CD14-positive monocyte (primary cell): ENCODE data around the gene KIF3C. TPM values are rescaled to one million over a fixed set of nuclear protein-coding genes. Genes with fewer than 3 reads are reported as not detected.

Experiments used
- DNase-seq, 3 donors: peaks; one replicate each; pipeline ENCODE4 v3.0.0-alpha.2; 2011 to 2022
- H2AFZ ChIP-seq: 2 replicates; pipeline ENCODE4 v1.6.0; 2012; ENCODE audit warnings: mild to moderate bottlenecking, low read depth, low read length, inconsistent platforms; ENCODE audit not compliant: insufficient read depth, poor library complexity, severe bottlenecking
- H3K27ac ChIP-seq, 2 donors: 1 replicate in 1 of 2; 2 replicates in 1 of 2; pipeline ENCODE4 v1.5.1; 2012 to 2013; ENCODE audit warnings: low read length in 2 of 2, control low read depth in 1 of 2, inconsistent platforms in 1 of 2, low read depth in 1 of 2, mild to moderate bottlenecking in 1 of 2
- H3K27me3 ChIP-seq, 2 donors: one replicate each; pipeline versions ENCODE4 v1.6.0 to v1.6.1; 2011 to 2013; ENCODE audit warnings: low read length in 2 of 2; ENCODE audit not compliant: control insufficient read depth in 2 of 2, insufficient read depth in 2 of 2
- H3K36me3 ChIP-seq, 2 donors: replicated peaks in 1 of 2; 1 replicate in 1 of 2; 2 replicates in 1 of 2; pipeline versions ENCODE4 v1.5.1 to v1.6.1; 2012 to 2013; ENCODE audit warnings: low read length in 2 of 2, control low read depth in 1 of 2, inconsistent platforms in 1 of 2, mild to moderate bottlenecking in 1 of 2; ENCODE audit not compliant: insufficient read depth in 2 of 2, control insufficient read depth in 1 of 2
- H3K4me1 ChIP-seq, 2 donors: 1 replicate in 1 of 2; 2 replicates in 1 of 2; pipeline versions ENCODE4 v1.5.1 to v1.6.1; 2012 to 2013; ENCODE audit warnings: low read length in 2 of 2, control low read depth in 1 of 2, inconsistent platforms in 1 of 2, mild to moderate bottlenecking in 1 of 2, moderate library complexity in 1 of 2; ENCODE audit not compliant: insufficient read depth in 2 of 2, control insufficient read depth in 1 of 2
- H3K4me2 ChIP-seq: replicated peaks from 2 replicates; pipeline ENCODE3; 2012; ENCODE audit warnings: low read length, moderate library complexity, mild to moderate bottlenecking; ENCODE audit not compliant: poor library complexity, severe bottlenecking; ENCODE audit errors: extremely low read depth
- H3K4me3 ChIP-seq, 3 experiments: fragments of 200-600 bp in 1 of 3; sonication (generic) in 1 of 3; replicated peaks in 1 of 3; 1 replicate in 2 of 3; 2 replicates in 1 of 3; pipeline ENCODE4 v1.5.1; 2011 to 2013; ENCODE audit warnings: low read length in 3 of 3, mild to moderate bottlenecking in 3 of 3, control low read depth in 2 of 3, low read depth in 2 of 3, inconsistent platforms in 1 of 3, moderate library complexity in 1 of 3
- H3K79me2 ChIP-seq: 2 replicates; pipeline ENCODE4 v1.6.0; 2012; ENCODE audit warnings: mild to moderate bottlenecking, control low read depth, inconsistent platforms, low read length, moderate library complexity; ENCODE audit not compliant: insufficient read depth
- H3K9ac ChIP-seq: 2 replicates; pipeline ENCODE4 v1.6.0; 2017; ENCODE audit warnings: low read length, mild to moderate bottlenecking; ENCODE audit not compliant: insufficient read depth, poor library complexity, severe bottlenecking
- H3K9me3 ChIP-seq, 2 donors: replicated peaks in 1 of 2; 1 replicate in 1 of 2; 2 replicates in 1 of 2; pipeline versions ENCODE4 v1.5.1 to v1.6.1; 2012 to 2013; ENCODE audit warnings: low read length in 2 of 2, control low read depth in 1 of 2; ENCODE audit not compliant: control insufficient read depth in 1 of 2, insufficient read depth in 1 of 2
- H4K20me1 ChIP-seq: 2 replicates; pipeline ENCODE4 v1.6.0; 2012; ENCODE audit warnings: mild to moderate bottlenecking, low read length, control low read depth, moderate library complexity; ENCODE audit not compliant: insufficient read depth
- H3K27ac Mint-ChIP-seq, 7 donors: one replicate each; pipeline ENCODE4 v1.8.0; 2020; ENCODE audit warnings: mild to moderate bottlenecking in 7 of 7, mixed read lengths in 7 of 7, moderate library complexity in 6 of 7, inconsistent platforms in 2 of 7
- H3K27me3 Mint-ChIP-seq, 3 donors: one replicate each; pipeline ENCODE4 v1.8.0; 2021 to 2022; ENCODE audit warnings: low read depth in 3 of 3, mild to moderate bottlenecking in 3 of 3, mixed read lengths in 3 of 3, moderate library complexity in 3 of 3, inconsistent platforms in 1 of 3
- H3K36me3 Mint-ChIP-seq, 2 donors: one replicate each; pipeline ENCODE4 v1.8.0; 2020; ENCODE audit warnings: mixed read lengths in 2 of 2, inconsistent platforms in 1 of 2, mild to moderate bottlenecking in 1 of 2
- H3K4me1 Mint-ChIP-seq: one replicate; pipeline ENCODE4 v1.8.0; 2020; ENCODE audit warnings: mild to moderate bottlenecking, mixed read lengths
- H3K4me3 Mint-ChIP-seq, 2 donors: one replicate each; pipeline ENCODE4 v1.8.0; 2020; ENCODE audit warnings: mild to moderate bottlenecking in 2 of 2, mixed read lengths in 2 of 2, moderate library complexity in 1 of 2
- H3K9me3 Mint-ChIP-seq, 7 donors: one replicate each; pipeline ENCODE4 v1.8.0; 2020 to 2022; ENCODE audit warnings: mixed read lengths in 7 of 7, mild to moderate bottlenecking in 6 of 7, moderate library complexity in 6 of 7, inconsistent platforms in 2 of 7
- WGBS: methylation state at CpG from one replicate; pipeline ENCODE4 v1.1.5; 2013; ENCODE audit warnings: missing lambda C conversion rate; ENCODE audit not compliant: insufficient coverage; 5-methylcytosine and 5-hydroxymethylcytosine counted together
- intact Hi-C, 2 donors: fragments of 100-400 bp; cut with micrococcal nuclease; formaldehyde crosslinking; loops; one replicate each; pipeline versions ENCODE4 v1.15.0 to v1.15.1; 2023
- polyA plus RNA-seq, 3 donors: library from polyadenylated mRNA; depleted of rRNA in 1 of 3; unstranded in 2 of 3; stranded (reverse) in 1 of 3; fragments of 300-500 nt in 2 of 3; fragments of >200 nt in 1 of 3; fragmentation: Illumina TruSeq in 2 of 3; gene quantifications; 1 replicate in 2 of 3; 2 replicates in 1 of 3; pipeline ENCODE4 v1.2.3, GENCODE V29; 2012 to 2021
- TF ChIP-seq, protein P1 (sequence below): fragments of 200-600 bp; IDR thresholded peaks from one replicate; pipeline ENCODE4 v1.8.0; 2022; ENCODE audit warnings: antibody characterized with exemption, mild to moderate bottlenecking

Gene KIF3C
- polyA plus RNA-seq, 3 donors = 0.28 to 0.97 (median 0.47) TPM

DNA sequence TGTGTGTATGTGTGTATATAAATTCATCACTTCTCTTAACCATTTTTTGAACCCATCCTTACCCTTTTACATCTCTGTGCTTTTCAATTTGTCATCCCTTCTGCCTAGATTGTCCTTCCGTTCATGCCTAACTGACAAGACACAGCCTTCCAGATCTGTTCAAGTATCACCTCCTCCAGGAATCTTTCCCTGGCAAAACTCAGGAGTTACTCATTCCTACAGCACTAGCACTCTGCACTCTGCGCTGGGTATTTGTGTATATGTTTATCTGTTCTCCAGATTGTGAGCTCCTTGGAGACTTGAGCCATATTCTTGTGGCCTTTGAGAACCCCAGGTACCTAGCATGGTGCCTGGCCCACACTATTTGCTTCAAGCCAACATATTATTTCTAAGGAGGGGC lies 77.2 kb downstream of the KIF3C start:
- Histone ChIP-seq H3K4me1 (no peaks in the 10 kb centered on the region), H3K4me3 (no peak overlapping the region), H4K20me1 (no peaks in the 10 kb centered on the region), H3K9ac (no peak overlapping the region), H3K36me3 (no peaks in the 10 kb centered on the region), H3K27ac (no peak overlapping the region), H2AFZ (no peak overlapping the region), H3K9me3 (peaks cover 0 to 6% of the 10 kb centered on the region in 2 donors), H3K27me3 (no peaks in the 10 kb centered on the region), H3K4me2 (no peak overlapping the region), H3K79me2 (no peaks in the 10 kb centered on the region)
- Mint-ChIP-seq H3K4me3 (no peak overlapping the region), H3K4me1 (no peaks in the 10 kb centered on the region), H3K27me3 (peaks cover 2 to 4% (median 4%) of the 10 kb centered on the region in 3 donors), H3K27ac (no peak overlapping the region), H3K36me3 (no peaks in the 10 kb centered on the region), H3K9me3 (peaks cover 4 to 10% (median 7%) of the 10 kb centered on the region in 7 donors)
- no peak for DNase-seq
- TF ChIP-seq, protein P1, sequence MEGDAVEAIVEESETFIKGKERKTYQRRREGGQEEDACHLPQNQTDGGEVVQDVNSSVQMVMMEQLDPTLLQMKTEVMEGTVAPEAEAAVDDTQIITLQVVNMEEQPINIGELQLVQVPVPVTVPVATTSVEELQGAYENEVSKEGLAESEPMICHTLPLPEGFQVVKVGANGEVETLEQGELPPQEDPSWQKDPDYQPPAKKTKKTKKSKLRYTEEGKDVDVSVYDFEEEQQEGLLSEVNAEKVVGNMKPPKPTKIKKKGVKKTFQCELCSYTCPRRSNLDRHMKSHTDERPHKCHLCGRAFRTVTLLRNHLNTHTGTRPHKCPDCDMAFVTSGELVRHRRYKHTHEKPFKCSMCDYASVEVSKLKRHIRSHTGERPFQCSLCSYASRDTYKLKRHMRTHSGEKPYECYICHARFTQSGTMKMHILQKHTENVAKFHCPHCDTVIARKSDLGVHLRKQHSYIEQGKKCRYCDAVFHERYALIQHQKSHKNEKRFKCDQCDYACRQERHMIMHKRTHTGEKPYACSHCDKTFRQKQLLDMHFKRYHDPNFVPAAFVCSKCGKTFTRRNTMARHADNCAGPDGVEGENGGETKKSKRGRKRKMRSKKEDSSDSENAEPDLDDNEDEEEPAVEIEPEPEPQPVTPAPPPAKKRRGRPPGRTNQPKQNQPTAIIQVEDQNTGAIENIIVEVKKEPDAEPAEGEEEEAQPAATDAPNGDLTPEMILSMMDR = no peak
- intact Hi-C loops = no loop called here
- WGBS = 100% methylated on average over 1 of the region's 2 CpGs

DNA sequence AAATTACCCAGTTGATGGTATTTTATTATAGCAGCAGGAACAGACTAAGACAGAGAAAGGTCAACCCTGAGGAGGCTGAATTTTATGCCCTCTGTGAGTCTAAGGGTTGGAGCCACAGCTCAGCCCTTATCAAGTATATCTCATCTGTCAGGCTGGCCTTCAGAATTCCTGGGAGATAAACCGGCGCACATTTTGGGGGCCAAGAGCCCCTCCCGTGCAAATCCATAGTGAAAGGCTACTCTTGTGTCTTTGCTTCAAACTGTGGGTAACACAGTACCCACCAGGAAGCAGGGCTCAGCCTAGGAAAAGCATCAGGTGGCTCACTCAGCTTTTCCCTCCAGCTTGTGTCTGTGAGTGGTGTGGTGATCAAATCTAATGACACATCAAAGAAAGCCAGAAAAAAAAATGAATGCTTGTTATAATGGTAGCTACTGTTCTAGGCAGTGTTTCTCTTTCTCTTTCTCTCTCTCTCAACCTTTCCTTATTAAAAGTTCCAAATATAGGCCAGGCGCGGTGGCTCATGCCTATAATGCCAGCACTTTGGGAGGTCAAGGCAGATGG lies 79.0 kb downstream of the KIF3C start:
- Histone ChIP-seq H3K4me1 (no peaks in the 10 kb centered on the region), H3K79me2 (no peaks in the 10 kb centered on the region), H3K27ac (no peak overlapping the region), H3K36me3 (no peaks in the 10 kb centered on the region), H3K4me3 (no peak overlapping the region), H2AFZ (no peak overlapping the region), H3K4me2 (no peak overlapping the region), H4K20me1 (no peaks in the 10 kb centered on the region), H3K9ac (no peak overlapping the region), H3K27me3 (no peaks in the 10 kb centered on the region), H3K9me3 (peaks cover 0 to 6% of the 10 kb centered on the region in 2 donors)
- Mint-ChIP-seq H3K9me3 (peaks cover 3 to 10% (median 7%) of the 10 kb centered on the region in 7 donors), H3K4me1 (no peaks in the 10 kb centered on the region), H3K36me3 (no peaks in the 10 kb centered on the region), H3K27ac (no peak overlapping the region), H3K4me3 (no peak overlapping the region), H3K27me3 (peaks cover 3 to 4% (median 4%) of the 10 kb centered on the region in 3 donors)
- TF ChIP-seq, protein P1 = no peak
- DNase-seq = no peak
- WGBS = 100% methylated on average over 3 of the region's 5 CpGs
- intact Hi-C loops = no loop called here
